Measurements from ENCODE around the gene ADGRG3.
"Not testable (repeated sequence)": the region's sequence is repeated elsewhere in the genome, so short reads cannot be mapped to it uniquely, and the experiment has no call there.

Gene ADGRG3

GRCh38 chr16:57723170-57723569, 55.1 kb downstream of the ADGRG3 start:
- no peak for DNase-seq

- DNase-seq = no peak
Measured at GRCh38 chr16:57724531-57724930, 56.4 kb downstream of the ADGRG3 start.

- no peak for DNase-seq
Measured at GRCh38 chr16:57725151-57725550, 57.0 kb downstream of the ADGRG3 start.

- DNase-seq = no peak
Measured at GRCh38 chr16:57725554-57725953, 57.4 kb downstream of the ADGRG3 start.

GRCh38 chr16:57725976-57726375, 57.9 kb downstream of the ADGRG3 start:
- no peak for DNase-seq

- DNase-seq = no peak
Measured at GRCh38 chr16:57726433-57726947, 58.4 kb downstream of the ADGRG3 start.

- DNase-seq = no peak
Measured at GRCh38 chr16:57727610-57728009, 59.5 kb downstream of the ADGRG3 start.

- no peak for DNase-seq
Measured at GRCh38 chr16:57728336-57729181, 60.5 kb downstream of the ADGRG3 start.

GRCh38 chr16:57729182-57729484, 61.0 kb downstream of the ADGRG3 start:
- no peak for DNase-seq

- DNase-seq = not testable (repeated sequence)
Measured at GRCh38 chr16:57729852-57730251, 61.7 kb downstream of the ADGRG3 start.

GRCh38 chr16:57730771-57731730, 62.9 kb downstream of the ADGRG3 start:
- no peak for DNase-seq

- DNase-seq = no peak
Measured at GRCh38 chr16:57732037-57732436, 63.9 kb downstream of the ADGRG3 start.

GRCh38 chr16:57732714-57733113, 64.6 kb downstream of the ADGRG3 start:
- DNase-seq = no peak

GRCh38 chr16:57734308-57734924, 66.3 kb downstream of the ADGRG3 start:
- DNase-seq = no peak

- DNase-seq = peak; percentile 100
Measured at GRCh38 chr16:57734925-57735754, 67.0 kb downstream of the ADGRG3 start.

- no peak for DNase-seq
Measured at GRCh38 chr16:57735755-57736418, 67.8 kb downstream of the ADGRG3 start, which contains the start of gene KATNB1. TSS of gene KATNB1 (plus strand) at chr16:57735770. CDS start at chr16:57737244, 1,474 bp downstream.

GRCh38 chr16:57736419-57737351, 68.6 kb downstream of the ADGRG3 start:
- peak; percentile 39 to 51 for DNase-seq

GRCh38 chr16:57738844-57739243, 70.7 kb downstream of the ADGRG3 start:
- no peak for DNase-seq

All from CD4-positive, alpha-beta T cell treated with Interleukin-4 for 1 hour (primary cell).